GM21825 (cell line): ENCODE measurements around the gene MUC21.

ENCODE experiments used
- ATAC-seq: cut with Tn5 transposase; IDR thresholded peaks from one replicate; pipeline ENCODE4 v1.9.1; 2021; ENCODE audit warnings: mild to moderate bottlenecking, moderate library complexity; ENCODE audit not compliant: unreplicated experiment

The MUC21 gene

GRCh38 chr6:30983439-30983838 is at the start of gene MUC21:
TSS of gene MUC21 (plus strand) at chr6:30983718. CDS start at chr6:30983959, 241 bp downstream.
- ATAC-seq = no peak

DNA sequence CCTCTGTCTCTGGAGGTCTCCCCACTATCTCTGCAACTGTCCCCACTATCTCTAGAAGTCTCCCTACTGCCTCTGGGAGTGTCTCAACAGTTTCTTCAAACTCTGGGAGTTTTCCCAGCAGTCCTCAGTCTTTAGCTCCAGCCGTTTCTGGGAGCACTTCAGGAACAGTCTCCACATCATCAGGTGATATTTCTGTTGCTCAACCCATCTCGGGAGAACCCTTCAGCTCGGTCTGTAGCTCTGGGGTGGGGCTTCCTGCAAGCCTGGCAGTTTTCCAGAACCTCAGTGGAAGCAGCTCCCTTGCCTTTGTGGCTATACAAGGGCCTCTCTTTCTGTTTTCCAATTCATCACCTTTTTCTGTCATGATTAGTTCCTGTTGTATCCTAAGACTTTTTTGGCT is 48.5 kb upstream of the MUC21 start:
- no peak for ATAC-seq

DNA sequence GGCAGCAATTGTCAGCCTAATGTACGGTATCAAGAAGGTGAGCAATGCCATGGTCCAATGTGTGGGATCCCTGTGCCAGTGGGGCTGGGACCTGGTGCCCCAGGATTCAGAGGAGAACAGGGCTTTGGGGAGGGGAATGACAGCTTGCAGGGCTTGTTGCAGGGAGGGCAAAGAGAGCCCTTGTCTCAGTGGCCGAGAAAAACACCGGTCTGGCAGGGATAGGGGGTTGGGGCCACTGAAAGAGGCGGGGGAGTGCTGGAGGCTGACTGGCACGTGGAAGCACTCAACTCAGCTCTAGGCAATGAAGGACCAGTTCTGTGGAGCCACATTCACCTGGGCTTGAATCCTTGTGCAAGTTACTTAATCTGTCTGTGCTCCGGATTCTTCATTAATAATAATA is 46.3 kb upstream of the MUC21 start:
- no peak for ATAC-seq

GRCh38 chr6:30938730-30939129 is 44.8 kb upstream of the MUC21 start:
- ATAC-seq = no peak

- no peak for ATAC-seq
Measured at GRCh38 chr6:30939473-30939872, 44.0 kb upstream of the MUC21 start.

DNA sequence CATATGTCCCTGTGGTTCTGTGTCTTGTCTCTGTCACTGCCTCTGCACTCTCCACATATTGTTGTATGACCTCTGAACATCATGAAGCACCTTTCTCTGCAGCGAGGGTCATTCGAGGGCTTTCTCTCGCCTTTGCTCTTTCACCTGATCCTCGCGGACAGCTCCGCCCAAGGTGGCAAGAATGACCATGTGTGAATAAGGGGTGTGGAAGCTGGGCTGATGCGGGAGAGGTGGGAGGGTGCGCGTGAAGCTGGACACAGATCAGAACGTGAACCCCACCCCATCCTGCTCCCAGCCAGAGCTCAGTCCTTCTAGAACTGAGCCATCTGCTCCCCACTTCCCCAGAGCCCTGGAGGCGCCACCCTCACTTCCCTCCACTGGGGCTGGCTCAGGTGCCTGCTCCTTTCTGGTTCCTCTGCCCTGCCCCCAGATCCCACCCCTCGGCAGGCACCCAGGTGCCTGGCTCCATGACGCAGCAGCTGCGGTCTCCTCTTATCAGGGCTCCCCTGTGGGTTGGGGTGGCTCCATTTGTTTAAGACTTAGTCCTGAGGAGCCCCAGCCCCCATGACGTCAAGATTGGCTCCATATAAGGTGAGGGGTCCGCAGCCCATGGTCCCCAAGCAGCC is 43.0 kb upstream of the MUC21 start, which contains the start of gene MUCL3:
Gene MUCL3, plus strand, starts transcription at position 613 of the 626 bp plus-strand sequence. CDS start 27 bp downstream, outside the sequence.
- no peak for ATAC-seq

DNA sequence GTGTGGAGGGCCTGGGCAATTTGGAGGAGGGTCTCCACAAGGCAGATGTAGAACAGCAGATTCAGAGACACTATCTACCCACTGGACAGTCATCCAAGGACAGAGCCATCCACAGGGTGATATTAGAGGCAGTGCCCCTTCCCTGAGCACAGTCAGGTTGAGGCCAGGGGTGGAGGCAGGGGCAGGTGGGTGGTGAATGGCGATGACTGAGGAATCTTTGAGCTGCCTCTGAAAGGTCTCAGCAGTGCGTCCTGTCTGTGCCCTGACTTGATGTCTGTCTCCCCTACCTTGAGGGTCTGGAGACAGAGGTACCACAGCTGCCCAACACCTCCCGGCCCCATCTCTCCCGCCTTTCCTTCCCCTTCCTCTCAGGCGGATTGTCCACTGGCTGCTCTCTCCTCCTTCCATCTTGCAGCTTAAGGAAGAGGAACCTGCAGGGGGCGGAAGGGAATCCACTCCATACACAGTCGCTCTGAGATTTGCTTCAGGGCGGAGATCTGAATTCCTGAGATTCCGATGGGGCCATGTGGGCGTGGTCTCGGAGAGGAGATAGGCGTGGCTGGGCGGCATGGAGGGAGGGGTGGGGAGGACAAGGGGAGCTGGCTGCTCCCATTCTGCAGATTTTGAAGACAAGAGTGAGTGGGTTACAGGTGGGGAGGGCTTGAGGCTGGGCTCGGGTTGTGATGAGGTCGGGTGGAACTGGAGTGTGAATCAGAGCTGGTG is 41.0 kb upstream of the MUC21 start:
- no peak for ATAC-seq

DNA sequence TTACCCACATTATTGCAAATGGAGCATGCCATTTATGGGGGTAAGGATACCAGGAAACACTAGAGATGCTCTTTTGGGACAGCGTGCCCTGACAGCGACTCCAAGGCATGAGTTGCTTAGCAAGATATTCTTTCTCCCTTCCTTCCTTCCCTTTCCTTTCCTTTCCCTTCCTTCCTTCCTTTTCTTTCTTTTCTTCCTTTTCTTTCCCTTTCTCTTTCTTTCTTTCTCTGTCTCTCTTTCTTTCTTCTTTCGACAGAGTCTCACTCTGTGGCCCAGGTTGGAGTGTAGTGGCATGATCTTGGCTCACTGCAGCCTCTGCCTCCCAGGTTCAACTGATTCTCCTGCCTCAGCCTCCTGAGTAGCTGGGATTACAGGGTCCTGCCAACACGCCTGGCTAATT is 39.5 kb upstream of the MUC21 start:
- ATAC-seq = no peak

DNA sequence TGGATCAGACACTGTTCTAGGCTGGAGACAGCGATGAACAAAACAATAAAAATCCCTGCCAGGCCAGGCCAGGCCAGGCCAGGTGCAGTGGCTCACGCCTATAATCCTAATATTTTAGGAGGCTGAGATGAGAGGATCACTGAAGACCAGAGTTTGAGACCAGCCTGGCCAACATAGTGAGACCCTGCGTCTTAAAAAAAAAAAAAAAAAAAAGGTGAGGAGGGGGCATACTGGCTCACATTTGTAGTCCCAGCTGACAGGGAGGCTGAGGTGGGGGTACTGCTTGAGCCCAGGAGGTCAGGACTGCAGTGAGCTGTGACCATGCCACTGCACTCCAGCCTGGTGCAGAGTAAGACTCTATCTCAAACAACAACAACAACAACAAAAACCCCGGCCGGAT is 38.2 kb upstream of the MUC21 start:
- ATAC-seq = no peak

DNA sequence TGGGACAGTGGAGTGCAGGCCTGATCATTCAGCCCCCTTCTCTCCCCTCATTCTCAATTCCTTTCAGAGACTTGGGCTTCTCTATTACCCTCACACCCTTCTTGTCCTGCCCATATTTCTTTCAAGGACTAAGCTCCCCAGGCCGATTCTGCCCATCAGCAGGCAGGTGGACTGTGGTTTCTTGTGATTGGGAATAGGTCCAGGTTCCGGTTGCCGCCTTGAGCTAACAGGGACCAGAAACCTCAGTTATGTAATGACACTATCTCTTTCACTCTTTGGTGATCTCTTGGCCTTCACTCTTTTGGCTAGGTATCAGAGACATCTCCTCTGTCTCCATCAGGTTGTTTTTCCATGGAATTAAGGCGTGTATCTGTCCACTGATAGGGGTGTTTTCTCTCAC is 36.3 kb upstream of the MUC21 start:
- ATAC-seq = no peak

GRCh38 chr6:30948811-30949210 is 34.7 kb upstream of the MUC21 start:
- ATAC-seq = no peak

DNA sequence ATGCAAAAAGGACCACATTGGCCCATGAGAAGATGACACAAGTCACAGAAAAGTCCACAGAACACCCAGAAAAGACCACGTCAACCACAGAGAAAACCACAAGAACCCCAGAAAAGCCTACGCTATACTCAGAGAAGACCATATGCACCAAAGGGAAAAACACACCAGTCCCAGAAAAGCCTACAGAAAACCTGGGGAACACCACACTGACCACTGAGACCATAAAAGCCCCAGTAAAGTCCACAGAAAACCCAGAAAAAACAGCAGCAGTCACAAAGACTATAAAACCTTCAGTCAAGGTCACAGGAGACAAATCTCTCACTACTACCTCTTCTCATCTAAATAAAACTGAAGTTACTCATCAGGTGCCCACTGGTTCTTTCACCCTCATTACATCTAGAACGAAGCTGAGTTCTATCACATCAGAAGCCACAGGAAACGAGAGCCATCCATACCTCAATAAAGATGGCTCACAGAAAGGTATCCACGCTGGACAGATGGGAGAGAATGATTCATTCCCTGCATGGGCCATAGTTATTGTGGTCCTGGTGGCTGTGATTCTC is 31.5 kb upstream of the MUC21 start:
- no peak for ATAC-seq

GRCh38 chr6:30954631-30955366 is 28.7 kb upstream of the MUC21 start:
- ATAC-seq = no peak

GRCh38 chr6:30955367-30956042 is 28.0 kb upstream of the MUC21 start:
- ATAC-seq = peak; percentile 61

DNA sequence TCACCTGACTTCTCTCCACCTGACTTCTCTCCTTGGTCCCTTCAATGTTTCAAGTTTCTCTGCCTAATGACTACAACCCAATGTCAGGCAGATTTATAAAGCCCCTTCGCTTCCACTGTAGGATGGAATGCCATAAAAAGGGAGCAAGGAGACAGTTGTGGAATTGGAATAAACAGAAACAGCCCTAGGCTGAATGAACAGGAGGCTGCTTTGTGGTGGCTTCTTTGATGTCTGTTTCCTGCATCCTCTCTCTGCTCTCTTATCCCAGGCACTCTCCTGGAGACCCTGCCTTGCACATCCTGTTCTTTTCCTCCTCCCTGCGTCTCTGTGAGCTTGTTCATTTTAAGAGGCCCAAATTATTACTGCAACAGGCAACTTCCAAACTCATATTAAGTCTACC is 25.8 kb upstream of the MUC21 start:
- no peak for ATAC-seq

GRCh38 chr6:30960907-30961673 is 22.4 kb upstream of the MUC21 start:
- no peak for ATAC-seq

- no peak for ATAC-seq
Measured at GRCh38 chr6:30962716-30963115, 20.8 kb upstream of the MUC21 start.

GRCh38 chr6:30963641-30964040 is 19.9 kb upstream of the MUC21 start:
- no peak for ATAC-seq

GRCh38 chr6:30964075-30964474 is 19.4 kb upstream of the MUC21 start:
- no peak for ATAC-seq

DNA sequence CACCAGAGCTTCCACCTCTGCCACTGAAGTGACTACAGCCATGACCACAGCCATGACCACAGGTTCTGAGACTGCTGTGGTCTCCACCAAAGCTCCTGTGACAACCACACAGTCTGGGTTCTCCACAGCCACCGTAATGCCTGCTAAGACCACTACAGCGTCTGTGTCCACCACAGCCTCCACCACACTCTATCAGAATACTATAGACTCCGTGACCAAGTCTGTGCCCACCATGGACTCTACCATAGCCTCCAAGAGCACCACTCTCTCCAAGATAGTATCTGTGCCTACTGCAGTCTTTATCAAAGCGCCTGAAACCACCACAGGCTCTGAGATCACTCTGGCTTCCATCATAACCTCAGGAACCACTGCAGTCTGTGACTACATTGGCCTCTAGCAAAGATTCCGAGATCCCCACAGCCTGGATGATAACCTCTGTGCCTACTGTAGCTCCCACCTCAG is 18.3 kb upstream of the MUC21 start:
- no peak for ATAC-seq
